Measurements from ENCODE around the gene TRIM39. TPM values are rescaled to one million over a fixed set of nuclear protein-coding genes. Genes with fewer than 3 reads are reported as not detected.

TRIM39 gene
- total and polyA plus RNA-seq, 8 donors: 6.5 to 28.1 (median 10.1) TPM

DNA sequence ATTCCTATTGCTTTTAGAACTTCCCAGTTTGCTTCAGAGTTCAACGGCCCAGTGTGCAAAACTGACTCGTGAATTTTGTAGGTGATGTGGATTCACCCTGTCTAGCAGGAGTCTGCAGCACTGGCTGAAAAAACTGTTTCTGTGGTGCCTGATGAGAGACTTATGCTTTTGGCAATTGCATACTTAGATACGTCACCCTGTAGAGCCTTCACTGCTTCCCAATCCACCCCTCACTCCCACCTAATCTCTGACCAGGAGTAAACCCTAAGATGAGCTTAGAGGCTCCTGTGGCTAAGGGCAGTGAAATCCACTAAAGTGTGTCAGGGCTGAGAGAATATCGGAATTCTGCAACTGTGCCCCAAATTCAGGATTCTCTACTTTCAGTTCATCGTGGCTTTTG lies 32.5 kb downstream of the TRIM39 start:
- Histone ChIP-seq H3K4me3 (no peak overlapping the region), H3K27ac (no peak overlapping the region), H3K4me1 (peaks cover 5 to 11% (median 10%) of the 10 kb centered on the region in 4 donors), H3K9me3 (peaks cover 0 to 5% (median 0%) of the 10 kb centered on the region in 4 donors), H3K36me3 (no peaks in the 10 kb centered on the region), H3K27me3 (peaks cover 0 to 95% (median 37%) of the 10 kb centered on the region in 3 donors)
- no peak for DNase-seq
- intact Hi-C loops (cut with DNase I; ENCODE audit: low total_unique reads): no loop called here
- TF ChIP-seq, protein P1, sequence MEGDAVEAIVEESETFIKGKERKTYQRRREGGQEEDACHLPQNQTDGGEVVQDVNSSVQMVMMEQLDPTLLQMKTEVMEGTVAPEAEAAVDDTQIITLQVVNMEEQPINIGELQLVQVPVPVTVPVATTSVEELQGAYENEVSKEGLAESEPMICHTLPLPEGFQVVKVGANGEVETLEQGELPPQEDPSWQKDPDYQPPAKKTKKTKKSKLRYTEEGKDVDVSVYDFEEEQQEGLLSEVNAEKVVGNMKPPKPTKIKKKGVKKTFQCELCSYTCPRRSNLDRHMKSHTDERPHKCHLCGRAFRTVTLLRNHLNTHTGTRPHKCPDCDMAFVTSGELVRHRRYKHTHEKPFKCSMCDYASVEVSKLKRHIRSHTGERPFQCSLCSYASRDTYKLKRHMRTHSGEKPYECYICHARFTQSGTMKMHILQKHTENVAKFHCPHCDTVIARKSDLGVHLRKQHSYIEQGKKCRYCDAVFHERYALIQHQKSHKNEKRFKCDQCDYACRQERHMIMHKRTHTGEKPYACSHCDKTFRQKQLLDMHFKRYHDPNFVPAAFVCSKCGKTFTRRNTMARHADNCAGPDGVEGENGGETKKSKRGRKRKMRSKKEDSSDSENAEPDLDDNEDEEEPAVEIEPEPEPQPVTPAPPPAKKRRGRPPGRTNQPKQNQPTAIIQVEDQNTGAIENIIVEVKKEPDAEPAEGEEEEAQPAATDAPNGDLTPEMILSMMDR (IDR thresholded peaks at IDR 0.05): no peak
- TF ChIP-seq POLR2AphosphoS5 (IDR thresholded peaks at IDR 0.05): no peak
- TF ChIP-seq EP300 (IDR thresholded peaks at IDR 0.05): no peak
- no peak for TF ChIP-seq POLR2A (IDR thresholded peaks at IDR 0.05)
- WGBS, 5 donors: 60 to 84% (median 66%) methylated on average over 5 of the region's 5 CpGs

GRCh38 chr6:30360139-30360538 lies 33.4 kb downstream of the TRIM39 start:
- H3K27me3 ChIP-seq: peaks cover 0 to 97% (median 37%) of the 10 kb centered on the region in 3 donors
- peaks cover 5 to 11% (median 10%) of the 10 kb centered on the region in 4 donors for H3K4me1 ChIP-seq
- no peaks in the 10 kb centered on the region for H3K36me3 ChIP-seq
- no peak overlapping the region for H3K27ac ChIP-seq
- WGBS, 5 donors: 50 to 62% (median 58%) methylated on average over 13 of the region's 13 CpGs
- DNase-seq: no peak
- peaks cover 0 to 5% (median 0%) of the 10 kb centered on the region in 4 donors for H3K9me3 ChIP-seq
- no peak overlapping the region for H3K4me3 ChIP-seq
- intact Hi-C loops (cut with DNase I; ENCODE audit: low total_unique reads): no loop called here
- TF ChIP-seq POLR2A (IDR thresholded peaks at IDR 0.05): no peak
- no peak for TF ChIP-seq EP300 (IDR thresholded peaks at IDR 0.05)
- TF ChIP-seq, protein P1 (IDR thresholded peaks at IDR 0.05): no peak
- TF ChIP-seq POLR2AphosphoS5 (IDR thresholded peaks at IDR 0.05): no peak

DNA sequence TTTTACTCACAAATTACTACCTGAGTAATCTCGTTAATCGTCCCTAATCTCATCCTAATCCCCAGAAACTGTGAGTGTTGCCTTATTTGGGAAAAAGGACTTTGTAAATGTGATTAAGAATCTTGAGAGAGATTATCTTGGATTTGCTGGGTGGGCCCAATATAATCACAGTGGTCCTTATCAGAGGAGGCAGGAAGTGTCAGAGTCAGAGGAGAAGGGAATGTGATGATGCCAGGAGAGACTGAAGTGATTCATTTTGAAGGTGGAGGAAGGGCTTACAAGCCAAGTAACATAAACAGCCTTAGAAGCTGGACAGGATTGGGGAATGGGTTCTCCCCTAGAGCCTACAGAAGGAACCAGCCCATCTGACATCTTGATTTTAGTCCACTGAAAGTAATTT lies 34.9 kb downstream of the TRIM39 start:
- TF ChIP-seq, protein P1 (IDR thresholded peaks at IDR 0.05): no peak
- TF ChIP-seq POLR2A (IDR thresholded peaks at IDR 0.05) (no peak), EP300 (IDR thresholded peaks at IDR 0.05) (no peak), POLR2AphosphoS5 (IDR thresholded peaks at IDR 0.05) (no peak)
- DNase-seq: no peak
- Histone ChIP-seq H3K4me3 (no peak overlapping the region), H3K4me1 (peaks cover 5 to 11% (median 10%) of the 10 kb centered on the region in 4 donors), H3K36me3 (no peaks in the 10 kb centered on the region), H3K27me3 (peaks cover 0 to 96% (median 44%) of the 10 kb centered on the region in 3 donors), H3K9me3 (peaks cover 0 to 5% (median 0%) of the 10 kb centered on the region in 4 donors), H3K27ac (no peak overlapping the region)
- intact Hi-C loops (cut with DNase I; ENCODE audit: low total_unique reads): no loop called here
- WGBS, 5 donors: 71 to 94% (median 78%) methylated on average over 2 of the region's 2 CpGs

DNA sequence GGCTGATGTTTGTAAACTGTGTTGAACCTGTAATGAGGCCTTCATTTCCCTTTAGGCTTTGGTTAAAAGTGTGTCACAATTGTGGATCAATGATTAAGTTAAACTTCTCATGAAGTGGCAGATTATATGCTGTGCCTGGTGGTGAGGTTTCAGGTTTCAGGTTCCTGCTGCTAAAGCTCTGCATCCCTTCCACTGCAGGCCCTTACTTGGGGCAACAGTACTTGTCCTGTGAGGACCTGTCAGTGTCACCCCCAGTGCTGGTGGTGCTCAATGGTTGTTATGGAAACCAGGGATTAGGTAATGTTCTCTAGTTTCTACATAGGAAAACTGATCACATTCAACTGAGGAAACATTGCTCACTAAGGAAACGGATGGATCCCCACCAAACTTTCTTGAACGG lies 36.7 kb downstream of the TRIM39 start:
- 77 to 86% (median 81%) methylated on average over 2 of the region's 2 CpGs for WGBS, 5 donors
- Histone ChIP-seq H3K27me3 (peaks cover 0 to 93% (median 30%) of the 10 kb centered on the region in 3 donors), H3K4me3 (no peak overlapping the region), H3K4me1 (no peaks in the 10 kb centered on the region), H3K36me3 (no peaks in the 10 kb centered on the region), H3K27ac (no peak overlapping the region), H3K9me3 (peaks cover 0 to 5% (median 4%) of the 10 kb centered on the region in 4 donors)
- no peak for DNase-seq
- no peak for TF ChIP-seq EP300 (IDR thresholded peaks at IDR 0.05)
- TF ChIP-seq, protein P1 (IDR thresholded peaks at IDR 0.05): no peak
- TF ChIP-seq POLR2AphosphoS5 (IDR thresholded peaks at IDR 0.05): no peak
- TF ChIP-seq POLR2A (IDR thresholded peaks at IDR 0.05): no peak
- intact Hi-C loops (cut with DNase I; ENCODE audit: low total_unique reads): no loop called here
